ENCODE measurements around the gene CNIH2. TPM values are rescaled to one million over a fixed set of nuclear protein-coding genes. Genes with fewer than 3 reads are reported as not detected.

CNIH2 gene
- polyA plus RNA-seq, 1 experiment = 1.2 TPM

DNA sequence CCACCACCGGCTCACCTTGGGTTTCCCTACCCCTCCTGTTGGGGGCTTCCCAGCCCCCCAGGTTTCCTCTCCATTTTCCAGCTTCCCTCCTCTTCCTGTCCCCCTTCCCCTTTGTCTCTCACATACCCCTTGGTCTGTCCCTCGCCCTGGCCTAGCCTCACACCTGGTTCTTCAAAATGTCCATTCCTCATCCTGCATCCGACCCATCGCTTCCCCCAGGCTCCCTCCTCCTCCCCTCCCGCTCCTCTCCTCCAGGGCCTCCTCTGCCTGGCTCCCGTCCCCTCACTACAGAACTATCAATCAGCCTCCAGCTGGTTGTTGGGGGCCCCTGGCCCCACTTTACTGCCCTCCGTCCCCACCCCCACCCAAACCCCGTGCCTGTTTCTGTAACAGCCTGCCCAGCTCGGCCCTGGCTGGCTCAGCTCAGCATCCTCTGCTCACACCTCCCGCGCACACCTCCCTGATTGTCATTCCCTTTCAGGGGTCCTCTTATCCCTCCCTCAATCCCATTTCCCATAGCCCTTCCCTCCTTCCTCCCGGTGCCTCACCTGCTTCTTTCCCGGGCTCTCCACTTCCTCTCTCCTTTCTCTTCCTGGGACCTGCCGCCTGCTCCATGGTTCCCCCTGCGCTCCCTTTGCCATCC lies 1.2 kb downstream of the CNIH2 start:
- ChIA-PET CTCF (interaction anchor here (1.4 kb wide), 1 partner anchor 10 kb away, joined by 3 read pairs; the partner anchor contains the start of gene YIF1A), POLR2A (interaction anchor here (0.6 kb wide), 1 partner anchor 57 kb away, joined by 4 read pairs; no protein-coding TSS in a partner anchor)

DNA sequence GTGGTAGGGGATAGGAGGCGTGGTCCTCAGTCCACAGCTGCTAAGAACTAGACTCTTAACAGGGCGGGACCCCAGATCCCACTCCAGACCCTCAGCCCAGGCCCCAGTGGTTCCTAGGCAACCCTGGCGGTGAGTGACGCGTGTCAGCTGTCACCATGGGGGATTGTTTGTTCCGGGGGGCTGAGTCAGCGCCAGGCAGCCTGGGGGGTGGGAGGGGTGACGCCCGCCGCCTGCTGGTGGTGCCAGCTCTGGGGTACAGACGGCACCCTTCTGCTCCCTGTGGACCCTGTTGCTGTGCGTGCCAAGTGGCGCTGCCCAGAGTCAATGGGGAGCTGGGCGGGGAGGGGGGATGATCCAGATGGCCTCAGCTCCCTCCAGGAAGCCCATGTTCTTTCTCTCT lies 2.5 kb downstream of the CNIH2 start:
- no peaks in the 10 kb centered on the region for H3K27me3 ChIP-seq (ENCODE audit: control insufficient read depth, insufficient read depth, low read length)
- POLR2A ChIA-PET = no interaction called here
- DNase-seq (ENCODE audit: low read depth) = no peak
- no peak overlapping the region for H3K4me3 ChIP-seq (ENCODE audit: low read depth, low read length)
- TF ChIP-seq, protein P1, sequence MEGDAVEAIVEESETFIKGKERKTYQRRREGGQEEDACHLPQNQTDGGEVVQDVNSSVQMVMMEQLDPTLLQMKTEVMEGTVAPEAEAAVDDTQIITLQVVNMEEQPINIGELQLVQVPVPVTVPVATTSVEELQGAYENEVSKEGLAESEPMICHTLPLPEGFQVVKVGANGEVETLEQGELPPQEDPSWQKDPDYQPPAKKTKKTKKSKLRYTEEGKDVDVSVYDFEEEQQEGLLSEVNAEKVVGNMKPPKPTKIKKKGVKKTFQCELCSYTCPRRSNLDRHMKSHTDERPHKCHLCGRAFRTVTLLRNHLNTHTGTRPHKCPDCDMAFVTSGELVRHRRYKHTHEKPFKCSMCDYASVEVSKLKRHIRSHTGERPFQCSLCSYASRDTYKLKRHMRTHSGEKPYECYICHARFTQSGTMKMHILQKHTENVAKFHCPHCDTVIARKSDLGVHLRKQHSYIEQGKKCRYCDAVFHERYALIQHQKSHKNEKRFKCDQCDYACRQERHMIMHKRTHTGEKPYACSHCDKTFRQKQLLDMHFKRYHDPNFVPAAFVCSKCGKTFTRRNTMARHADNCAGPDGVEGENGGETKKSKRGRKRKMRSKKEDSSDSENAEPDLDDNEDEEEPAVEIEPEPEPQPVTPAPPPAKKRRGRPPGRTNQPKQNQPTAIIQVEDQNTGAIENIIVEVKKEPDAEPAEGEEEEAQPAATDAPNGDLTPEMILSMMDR (IDR thresholded peaks at IDR 0.05; ENCODE audit: insufficient read depth, low read depth, low read length) = no peak
- peaks cover 10% of the 10 kb centered on the region for H3K36me3 ChIP-seq (ENCODE audit: control insufficient read depth, insufficient read depth, low read length)
- CTCF ChIA-PET = interaction anchor here (1.0 to 4.1 kb wide), 5 partner anchors 9 to 59 kb away, joined by 3 to 60 read pairs (median 4); partner anchors contain the start of genes RAB1B, RIN1 and YIF1A

More for the DNA sequence above, 1.2 kb downstream of the CNIH2 start:
- DNase-seq (ENCODE audit: low read depth) = no peak
- no peaks in the 10 kb centered on the region for H3K27me3 ChIP-seq (ENCODE audit: control insufficient read depth, insufficient read depth, low read length)
- H3K36me3 ChIP-seq (ENCODE audit: control insufficient read depth, insufficient read depth, low read length) = peaks cover 13% of the 10 kb centered on the region
- no peak overlapping the region for H3K4me3 ChIP-seq (ENCODE audit: low read depth, low read length)
- TF ChIP-seq, protein P1 (IDR thresholded peaks at IDR 0.05; ENCODE audit: insufficient read depth, low read depth, low read length) = no peak

DNA sequence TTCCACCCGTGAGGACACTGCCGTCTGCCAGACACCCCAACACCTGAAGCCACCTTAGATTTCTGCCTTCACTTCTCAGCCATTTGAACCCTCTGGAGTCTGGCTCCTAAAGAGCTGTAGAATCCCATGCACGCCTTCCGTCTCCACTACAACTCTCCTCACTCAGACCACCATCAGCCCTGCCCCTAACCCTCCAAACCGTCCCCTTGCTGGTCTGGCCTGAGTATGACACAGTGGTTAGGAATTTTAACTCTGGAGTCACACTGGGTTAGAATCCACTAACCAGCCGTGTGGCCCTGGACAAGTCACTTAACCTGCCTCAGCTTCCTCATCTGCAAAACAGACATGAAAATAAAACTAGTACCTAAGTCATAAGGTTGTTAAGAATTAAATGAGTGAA lies 3.0 kb downstream of the CNIH2 start:
- no peaks in the 10 kb centered on the region for H3K27me3 ChIP-seq (ENCODE audit: control insufficient read depth, insufficient read depth, low read length)
- DNase-seq (ENCODE audit: low read depth) = no peak
- TF ChIP-seq, protein P1 (IDR thresholded peaks at IDR 0.05; ENCODE audit: insufficient read depth, low read depth, low read length) = no peak
- ChIA-PET POLR2A (no interaction called here), CTCF (interaction anchor here (0.9 to 4.1 kb wide), 8 partner anchors 11 to 397 kb away, joined by 3 to 60 read pairs (median 4); partner anchors contain the start of genes RAB1B and RIN1)
- peaks cover 12% of the 10 kb centered on the region for H3K36me3 ChIP-seq (ENCODE audit: control insufficient read depth, insufficient read depth, low read length)
- H3K4me3 ChIP-seq (ENCODE audit: low read depth, low read length) = no peak overlapping the region

DNA sequence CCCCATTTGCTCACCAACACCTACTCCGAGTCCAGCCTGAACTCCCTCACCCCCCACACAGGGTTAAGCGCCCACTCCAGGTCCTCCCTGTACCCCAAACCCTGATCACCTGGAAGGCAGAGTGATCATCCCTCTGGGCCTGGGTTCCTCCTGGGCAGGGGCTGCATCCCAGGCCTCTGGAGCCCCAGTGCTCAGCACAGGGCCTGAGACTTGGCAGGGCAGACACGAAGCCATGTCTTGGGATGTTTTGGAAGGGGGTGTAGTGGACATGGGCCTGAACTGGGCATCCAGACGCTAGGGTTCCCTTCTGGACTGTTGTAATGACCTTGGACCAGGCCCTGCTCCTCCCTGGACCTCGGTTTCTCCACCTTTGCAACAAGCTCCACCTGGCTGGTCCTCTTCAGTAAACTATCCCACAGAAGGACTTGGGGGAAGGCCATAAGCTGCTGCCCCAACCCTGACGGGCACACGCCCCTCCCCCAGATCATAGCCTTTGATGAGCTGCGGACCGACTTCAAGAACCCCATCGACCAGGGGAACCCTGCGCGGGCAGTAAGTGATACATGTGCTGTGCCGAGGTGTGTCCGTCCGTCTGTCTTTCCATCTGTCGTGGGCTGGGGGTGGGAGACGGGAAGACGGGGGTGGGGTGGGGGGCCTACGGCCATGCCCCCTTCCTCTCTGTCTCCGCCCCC lies 3.9 kb downstream of the CNIH2 start:
- no peak for DNase-seq (ENCODE audit: low read depth)
- POLR2A ChIA-PET = no interaction called here
- CTCF ChIA-PET = interaction anchor here (0.8 to 4.1 kb wide), 22 partner anchors 9 to 398 kb away, joined by 3 to 60 read pairs (median 4); partner anchors contain the start of genes B4GAT1, FIBP, RAB1B and RIN1
- H3K27me3 ChIP-seq (ENCODE audit: control insufficient read depth, insufficient read depth, low read length) = no peaks in the 10 kb centered on the region
- no peak overlapping the region for H3K4me3 ChIP-seq (ENCODE audit: low read depth, low read length)
- TF ChIP-seq, protein P1 (IDR thresholded peaks at IDR 0.05; ENCODE audit: insufficient read depth, low read depth, low read length) = no peak
- H3K36me3 ChIP-seq (ENCODE audit: control insufficient read depth, insufficient read depth, low read length) = peaks cover 10% of the 10 kb centered on the region

Data from BJ (cell line).